HG03460 (cell line): ENCODE measurements around the gene SH3GL3.

Source experiments
- ATAC-seq: cut with Tn5 transposase; IDR thresholded peaks from one replicate; pipeline ENCODE4 v1.9.1; 2021; ENCODE audit not compliant: unreplicated experiment

SH3GL3 gene

GRCh38 chr15:83610901-83611685 is 164.0 kb downstream of the SH3GL3 start:
- ATAC-seq, result no peak

- ATAC-seq, result no peak
These were observed 165.1 kb downstream of the SH3GL3 start for GRCh38 chr15:83612226-83612625.

GRCh38 chr15:83612898-83613635 is 165.9 kb downstream of the SH3GL3 start:
- no peak for ATAC-seq

GRCh38 chr15:83613714-83614113 is 166.6 kb downstream of the SH3GL3 start:
- ATAC-seq, result no peak

GRCh38 chr15:83616840-83617239 is 169.7 kb downstream of the SH3GL3 start:
- ATAC-seq, result no peak

GRCh38 chr15:83626171-83626802 is 179.1 kb downstream of the SH3GL3 start:
- no peak for ATAC-seq

- ATAC-seq, result no peak
These were observed 184.4 kb downstream of the SH3GL3 start for GRCh38 chr15:83631534-83631933.

GRCh38 chr15:83643201-83643600 is 196.1 kb downstream of the SH3GL3 start:
- ATAC-seq, result no peak

- ATAC-seq, result no peak
These were observed 197.3 kb downstream of the SH3GL3 start for GRCh38 chr15:83644439-83644838.

GRCh38 chr15:83650831-83651230 is 203.7 kb downstream of the SH3GL3 start:
- ATAC-seq, result no peak

- no peak for ATAC-seq
These were observed 204.4 kb downstream of the SH3GL3 start for GRCh38 chr15:83651541-83651940.

GRCh38 chr15:83652626-83653204 is 205.6 kb downstream of the SH3GL3 start:
- no peak for ATAC-seq

- ATAC-seq, result no peak
These were observed 206.1 kb downstream of the SH3GL3 start for GRCh38 chr15:83653288-83653638.

GRCh38 chr15:83653639-83654378 is 206.7 kb downstream of the SH3GL3 start, which contains the start of gene ADAMTSL3:
Gene ADAMTSL3 (plus strand): TSS chr15:83654123. CDS start chr15:83655762, 1,639 bp downstream.
- no peak for ATAC-seq

- no peak for ATAC-seq
These were observed 207.5 kb downstream of the SH3GL3 start for GRCh38 chr15:83654379-83655236.

GRCh38 chr15:83655237-83655616 is 208.1 kb downstream of the SH3GL3 start:
- ATAC-seq, result no peak

- ATAC-seq, result no peak
These were observed 209.1 kb downstream of the SH3GL3 start for GRCh38 chr15:83656192-83656591.

- no peak for ATAC-seq
These were observed 209.9 kb downstream of the SH3GL3 start for GRCh38 chr15:83656943-83657528.

- ATAC-seq, result no peak
These were observed 210.4 kb downstream of the SH3GL3 start for GRCh38 chr15:83657549-83657948.
